ENCODE data around the gene JAK3.
A peak's percentile ranks its signal among the peaks of the same experiment; 100 is the strongest.

GRCh38 chr19:17889609-17890214, 41.9 kb upstream of the JAK3 start:
- no peak for TF ChIP-seq CTCF (IDR thresholded peaks at IDR 0.05)
- no peak for TF ChIP-seq NFYB (CRISPR knock-in tag; conservative IDR thresholded peaks at IDR 0.05; ENCODE audit: low read depth)
- no peak for TF ChIP-seq NR2C2 (CRISPR knock-in tag; IDR thresholded peaks at IDR 0.05)
- no peak for TF ChIP-seq SOX15 (CRISPR knock-in tag; IDR thresholded peaks at IDR 0.05)
- no peak for TF ChIP-seq SMAD4 (CRISPR knock-in tag; IDR thresholded peaks at IDR 0.05)
- TF ChIP-seq FOXK1 (CRISPR knock-in tag; IDR thresholded peaks at IDR 0.05) = peak; percentile 54; the same call in 1 of the 2 replicates
- no peak for TF ChIP-seq ZNF138 (CRISPR knock-in tag; conservative IDR thresholded peaks at IDR 0.05)
- no peak for TF ChIP-seq E2F5 (CRISPR knock-in tag; IDR thresholded peaks at IDR 0.05)
- no peak for TF ChIP-seq ATF2 (CRISPR knock-in tag; IDR thresholded peaks at IDR 0.05; ENCODE audit: borderline replicate concordance, low read depth)
- TF ChIP-seq KAT7 (CRISPR knock-in tag; IDR thresholded peaks at IDR 0.05; ENCODE audit: borderline replicate concordance) = no peak
- TF ChIP-seq PRDM15 (CRISPR knock-in tag; IDR thresholded peaks at IDR 0.05) = no peak

Data from WTC11 (cell line).